Measurements from ENCODE around the gene TAMALIN.

The TAMALIN gene

GRCh38 chr12:51980051-51980808, 26.5 kb upstream of the TAMALIN start:
- peak; percentile 60 for DNase-seq

- DNase-seq, result no peak
Measured at GRCh38 chr12:51980809-51981127, 26.0 kb upstream of the TAMALIN start.

- DNase-seq, result no peak
Measured at GRCh38 chr12:51984657-51985056, 22.1 kb upstream of the TAMALIN start.

GRCh38 chr12:51985154-51985835, 21.5 kb upstream of the TAMALIN start:
- no peak for DNase-seq

GRCh38 chr12:51986834-51987233, 19.9 kb upstream of the TAMALIN start:
- no peak for DNase-seq

- DNase-seq, result no peak
Measured at GRCh38 chr12:51992246-51992645, 14.5 kb upstream of the TAMALIN start.

GRCh38 chr12:51994539-51994820, 12.3 kb upstream of the TAMALIN start:
- no peak for DNase-seq

- no peak for DNase-seq
Measured at GRCh38 chr12:51994959-51995358, 11.8 kb upstream of the TAMALIN start.

- no peak for DNase-seq
Measured at GRCh38 chr12:51997136-51997535, 9.6 kb upstream of the TAMALIN start.

GRCh38 chr12:52003016-52003550, 3.7 kb upstream of the TAMALIN start:
- DNase-seq, result no peak

- no peak for DNase-seq
Measured at GRCh38 chr12:52003591-52003990, 3.2 kb upstream of the TAMALIN start.

GRCh38 chr12:52004042-52004648, 2.6 kb upstream of the TAMALIN start:
- DNase-seq, result peak; percentile 32

GRCh38 chr12:52005218-52005902, 1.4 kb upstream of the TAMALIN start:
- no peak for DNase-seq

- DNase-seq, result peak; percentile 62
Measured at GRCh38 chr12:52005903-52006703, 643 bp upstream of the TAMALIN start.

GRCh38 chr12:52007158-52007921, 594 bp downstream of the TAMALIN start:
- peak; percentile 70 for DNase-seq

GRCh38 chr12:52007982-52008510, 1.3 kb downstream of the TAMALIN start:
- DNase-seq, result no peak

GRCh38 chr12:52009081-52009751, 2.5 kb downstream of the TAMALIN start:
- peak; percentile 31 for DNase-seq

GRCh38 chr12:52010152-52010622, 3.4 kb downstream of the TAMALIN start:
- peak; percentile 73 for DNase-seq

GRCh38 chr12:52010692-52011601, 4.2 kb downstream of the TAMALIN start:
- DNase-seq, result no peak

All from right kidney (tissue), 1 donor.